ENCODE data around the gene DRAP1. TPM values are rescaled to one million over a fixed set of nuclear protein-coding genes. Genes with fewer than 3 reads are reported as not detected.

Gene DRAP1
- total RNA-seq, 4 donors from 2014 or later, result 15.7 to 63.2 (median 57.0) TPM

GRCh38 chr11:65915821-65916251 is 3.4 kb upstream of the DRAP1 start:
- DNase-seq, result peak; percentile 74
- Histone ChIP-seq H3K27me3 (no peaks in the 10 kb centered on the region), H3K4me3 (no peak overlapping the region), H3K36me3 (no peaks in the 10 kb centered on the region), H3K4me1 (peaks cover 31 to 53% (median 51%) of the 10 kb centered on the region in 4 donors), H3K9me3 (no peaks in the 10 kb centered on the region), H3K27ac (peak overlapping the region; percentile 91 to 98 (median 96))
- 51% methylated on average over 13 of the region's 13 CpGs; no CpG with 5 or more reads in 1 of the 2 donors for WGBS, 2 donors (ENCODE audit: low coverage in 1 of 2)
- in situ Hi-C loops (cut with MboI; ENCODE audit: low pct_ligation_motif_present in 1 of 4, low pct_unique_long_range_greater_than_20kb in 1 of 4, low sequenced_read_pairs in 3 of 4) (no loop called here), intact Hi-C loops (cut with DNase I; ENCODE audit: low total_unique reads) (no loop called here)
- no peak for TF ChIP-seq CTCF (IDR thresholded peaks at IDR 0.05)
- TF ChIP-seq POLR2AphosphoS5 (IDR thresholded peaks at IDR 0.05), result peak; percentile 68 to 75 (median 73)
- no peak for TF ChIP-seq POLR2A (IDR thresholded peaks at IDR 0.05)
- TF ChIP-seq EP300 (IDR thresholded peaks at IDR 0.05; ENCODE audit: low read depth), result no peak

- in situ Hi-C loops (cut with MboI; ENCODE audit: low pct_ligation_motif_present in 1 of 4, low pct_unique_long_range_greater_than_20kb in 1 of 4, low sequenced_read_pairs in 3 of 4) (no loop called here), intact Hi-C loops (cut with DNase I; ENCODE audit: low total_unique reads) (no loop called here)
- Histone ChIP-seq H3K36me3 (no peaks in the 10 kb centered on the region), H3K27me3 (no peaks in the 10 kb centered on the region), H3K27ac (peak overlapping the region; percentile 91 to 98 (median 96)), H3K4me1 (peaks cover 34 to 56% (median 54%) of the 10 kb centered on the region in 4 donors), H3K4me3 (no peak overlapping the region), H3K9me3 (no peaks in the 10 kb centered on the region)
- no peak for TF ChIP-seq EP300 (IDR thresholded peaks at IDR 0.05; ENCODE audit: low read depth)
- no peak for TF ChIP-seq POLR2AphosphoS5 (IDR thresholded peaks at IDR 0.05)
- TF ChIP-seq CTCF (IDR thresholded peaks at IDR 0.05), result no peak
- TF ChIP-seq POLR2A (IDR thresholded peaks at IDR 0.05), result no peak
- WGBS, 2 donors (ENCODE audit: low coverage in 1 of 2), result 79% methylated on average over 7 of the region's 7 CpGs; no CpG with 5 or more reads in 1 of the 2 donors
- no peak for DNase-seq
Measured at GRCh38 chr11:65916391-65916790, 2.8 kb upstream of the DRAP1 start.

GRCh38 chr11:65917077-65917433 is 2.2 kb upstream of the DRAP1 start:
- TF ChIP-seq CTCF (IDR thresholded peaks at IDR 0.05) (no peak), EP300 (IDR thresholded peaks at IDR 0.05; ENCODE audit: low read depth) (no peak), POLR2A (IDR thresholded peaks at IDR 0.05) (no peak), POLR2AphosphoS5 (IDR thresholded peaks at IDR 0.05) (no peak)
- no peak for DNase-seq
- peak overlapping the region in 1 of 4 donors; percentile 83 for H3K4me3 ChIP-seq
- in situ Hi-C loops (cut with MboI; ENCODE audit: low pct_ligation_motif_present in 1 of 4, low pct_unique_long_range_greater_than_20kb in 1 of 4, low sequenced_read_pairs in 3 of 4), result no loop called here
- peaks cover 34 to 50% (median 47%) of the 10 kb centered on the region in 4 donors for H3K4me1 ChIP-seq
- no peaks in the 10 kb centered on the region for H3K27me3 ChIP-seq
- no peaks in the 10 kb centered on the region for H3K9me3 ChIP-seq
- 95% methylated on average over 3 of the region's 3 CpGs; no CpG with 5 or more reads in 1 of the 2 donors for WGBS, 2 donors (ENCODE audit: low coverage in 1 of 2)
- peak overlapping the region; percentile 91 to 98 (median 96) for H3K27ac ChIP-seq
- H3K36me3 ChIP-seq, result no peaks in the 10 kb centered on the region
- intact Hi-C loops (cut with DNase I; ENCODE audit: low total_unique reads), result no loop called here

- Histone ChIP-seq H3K4me3 (peak overlapping the region; percentile 64 to 98 (median 84)), H3K36me3 (peaks cover 0 to 3% (median under 1%) of the 10 kb centered on the region in 4 donors), H3K27me3 (no peaks in the 10 kb centered on the region), H3K27ac (peak overlapping the region; percentile 91 to 98 (median 96)), H3K9me3 (no peaks in the 10 kb centered on the region), H3K4me1 (peaks cover 34 to 49% (median 46%) of the 10 kb centered on the region in 4 donors)
- in situ Hi-C loops (cut with MboI; ENCODE audit: low pct_ligation_motif_present in 1 of 4, low pct_unique_long_range_greater_than_20kb in 1 of 4, low sequenced_read_pairs in 3 of 4) (no loop called here), intact Hi-C loops (cut with DNase I; ENCODE audit: low total_unique reads) (loop anchor here (2.0 kb wide), 1 partner anchor 29 kb away; the partner anchor contains the start of gene FIBP)
- TF ChIP-seq CTCF (IDR thresholded peaks at IDR 0.05) (no peak), EP300 (IDR thresholded peaks at IDR 0.05; ENCODE audit: low read depth) (no peak), POLR2AphosphoS5 (IDR thresholded peaks at IDR 0.05) (no peak), POLR2A (IDR thresholded peaks at IDR 0.05) (no peak)
- DNase-seq, result no peak
- WGBS, 2 donors (ENCODE audit: low coverage in 1 of 2), result 88% methylated on average over 21 of the region's 35 CpGs; no CpG with 5 or more reads in 1 of the 2 donors
Measured at GRCh38 chr11:65917434-65918210, 1.6 kb upstream of the DRAP1 start.

All from transverse colon (tissue), 4 donors.